GM12878 (cell line): Measurements from ENCODE around the gene F7. TPM values are rescaled to one million over a fixed set of nuclear protein-coding genes. Genes with fewer than 3 reads are reported as not detected.

Experiments
- ATAC-seq: fragments of 200-7000 bp; cut with Tn5 transposase; 3 replicates; pipeline ENCODE4 v1.9.1; 2020; ENCODE audit warnings: mild to moderate bottlenecking, moderate library complexity
- BruUV-seq: library from RNA; stranded (reverse); fragments of 400-500 nt; replicated peaks from 2 replicates; lab custom pipeline; 2021; lab: Mats Ljungman, UMichigan
- CTCF ChIA-PET: fragments of 300-600 bp; sonication (Branson Sonifier 250); formaldehyde crosslinking; extraction: SDS; loops from one replicate; lab custom pipeline; 2021; ENCODE audit warnings: inconsistent platforms; lab: Yijun Ruan, JAX
- POLR2A ChIA-PET: fragments of 350-600 bp; formaldehyde crosslinking; extraction: SDS; loops from one replicate; lab custom pipeline; 2021; ENCODE audit warnings: inconsistent platforms; lab: Charles Lee
- RAD21 ChIA-PET: fragments of 300-600 bp; sonication (Branson Sonifier 250); formaldehyde crosslinking; loops from one replicate; lab custom pipeline; 2023; ENCODE audit warnings: antibody characterized with exemption; ENCODE audit not compliant: unreplicated experiment; lab: Charles Lee
- SMC1A ChIA-PET: fragments of 300-600 bp; sonication (Branson Sonifier 250); formaldehyde crosslinking; loops from one replicate; lab custom pipeline; 2023; ENCODE audit not compliant: unreplicated experiment, uncharacterized antibody; lab: Charles Lee
- DNase-seq: peaks from one replicate; pipeline ENCODE4 v3.0.0-alpha.2; 2011; ENCODE audit warnings: low read depth, low spot score
- FAIRE-seq: peaks from 3 replicates; lab custom pipeline; 2011; peaks lifted over from hg19 to GRCh38; lab: Jason Lieb, UNC
- H2AFZ ChIP-seq: 2 replicates; pipeline ENCODE4 v1.6.0; 2011; ENCODE audit warnings: low read depth, low read length, control low read depth; ENCODE audit not compliant: control insufficient read depth
- H3K27ac ChIP-seq: 2 replicates; pipeline ENCODE4 v1.5.1; 2011; ENCODE audit warnings: control low read depth; ENCODE audit not compliant: control insufficient read depth, insufficient read depth
- H3K27me3 ChIP-seq, 2 experiments: replicated peaks in 1 of 2; 2 replicates each; pipeline versions ENCODE4 v1.6.0 to v1.6.1; 2011; ENCODE audit warnings: low read length in 1 of 2; ENCODE audit not compliant: control insufficient read depth in 2 of 2, insufficient read depth in 2 of 2
- H3K36me3 ChIP-seq, 2 experiments: 2 replicates each; pipeline ENCODE4 v1.5.1; 2011; ENCODE audit warnings: low read length in 1 of 2; ENCODE audit not compliant: control insufficient read depth in 2 of 2, insufficient read depth in 2 of 2
- H3K4me1 ChIP-seq: 2 replicates; pipeline ENCODE4 v1.6.1; 2011; ENCODE audit warnings: mild to moderate bottlenecking, low read length, moderate library complexity, mixed read lengths; ENCODE audit not compliant: control insufficient read depth, insufficient read depth
- H3K4me2 ChIP-seq: 2 replicates; pipeline ENCODE4 v1.6.0; 2011; ENCODE audit warnings: control low read depth; ENCODE audit not compliant: control insufficient read depth, insufficient read depth
- H3K4me3 ChIP-seq: fragments of 200-600 bp; sonication (generic); 2 replicates; pipeline ENCODE4 v1.5.1; 2016
- H3K79me2 ChIP-seq: 2 replicates; pipeline ENCODE4 v1.6.0; 2011; ENCODE audit warnings: low read length; ENCODE audit not compliant: control insufficient read depth, insufficient read depth
- H3K9ac ChIP-seq: 2 replicates; pipeline ENCODE4 v1.8.0; 2011; ENCODE audit warnings: low read length, control low read depth, mixed read lengths; ENCODE audit not compliant: control insufficient read depth, insufficient read depth
- H3K9me3 ChIP-seq: replicated peaks from 3 replicates; pipeline ENCODE4 v1.5.1; 2011; ENCODE audit warnings: mild to moderate bottlenecking, low read length; ENCODE audit not compliant: control insufficient read depth, insufficient read depth
- H4K20me1 ChIP-seq: 2 replicates; pipeline ENCODE4 v1.6.0; 2011; ENCODE audit not compliant: control insufficient read depth, insufficient read depth
- SREBF2 ChIP-seq: IDR thresholded peaks from 2 replicates; pipeline ENCODE4 v1.6.1; 2012; ENCODE audit warnings: mild to moderate bottlenecking, low read length
- ZBED1 ChIP-seq: IDR thresholded peaks from 2 replicates; pipeline ENCODE4 v1.6.1; 2016; ENCODE audit warnings: borderline replicate concordance
- ZBTB11 ChIP-seq: fragments of 450-650 bp; formaldehyde crosslinking; IDR thresholded peaks from 2 replicates; pipeline ENCODE4 v1.5.0; 2022; ENCODE audit warnings: mild to moderate bottlenecking, missing genetic modification characterization
- WGBS: methylation state at CpG from one replicate; pipeline ENCODE4 v1.1.6; 2016; ENCODE audit warnings: low lambda C conversion rate; ENCODE audit not compliant: insufficient replicate concordance, insufficient coverage; ENCODE audit errors: missing lambda C conversion rate; 5-methylcytosine and 5-hydroxymethylcytosine counted together
- in situ Hi-C: fragments of 300-500 bp; cut with MboI; formaldehyde crosslinking; loops from 9 replicates; pipeline ENCODE4 v1.14.3; 2018; ENCODE audit warnings: mixed read lengths
- intact Hi-C: fragments of 100-400 bp; cut with micrococcal nuclease; formaldehyde crosslinking; loops from one replicate; pipeline ENCODE4 v1.14.2; 2022; ENCODE audit not compliant: unreplicated experiment
- polyA plus RNA-seq, 11 experiments: library from polyadenylated mRNA; depleted of rRNA in 4 of 11; unstranded in 6 of 11; stranded (reverse) in 5 of 11; fragments of >200 nt; fragmentation: Nextera tagmentation in 4 of 11; fragmentation: Illumina TruSeq in 1 of 11; extraction: Ambion mirVana in 4 of 11; extraction: Trizol in 1 of 11; gene quantifications; 1 replicate in 1 of 11; 2 replicates in 10 of 11; pipeline versions ENCODE4 v1.2.1 to v1.2.3, GENCODE V29; 2011 to 2016; ENCODE audit warnings: inconsistent platforms in 2 of 11, missing spikeins in 2 of 11, low read depth in 1 of 11
- total RNA-seq, 4 experiments: library from RNA; depleted of rRNA in 3 of 4; stranded (reverse); fragments of >200 nt in 3 of 4; fragmentation: Illumina TruSeq in 1 of 4; extraction: Trizol in 1 of 4; gene quantifications; 2 replicates each; pipeline versions ENCODE4 v1.2.1 to v1.2.3, GENCODE V29; 2013 to 2021

Gene F7
- total and polyA plus RNA-seq, 10 of the 15 experiments (the other 5 are each of a cell fraction or from before 2014, with no cell fraction given), result not detected

- no TSS peak for BruUV-seq
- no peaks in the 10 kb centered on the region for H4K20me1 ChIP-seq
- FAIRE-seq (no peak), ATAC-seq (no peak), DNase-seq (no peak)
- TF ChIP-seq ZBED1 (no peak), ZBTB11 (CRISPR knock-in tag) (no peak), SREBF2 (no peak)
- H3K9me3 ChIP-seq, result no peaks in the 10 kb centered on the region
- H3K4me3 ChIP-seq, result no peak overlapping the region
- SMC1A ChIA-PET, result no interaction called here
- intact Hi-C loops, result no loop called here
- no peaks in the 10 kb centered on the region for H3K36me3 ChIP-seq
- H3K27ac ChIP-seq, result no peak overlapping the region
- H3K9ac ChIP-seq, result no peak overlapping the region
- WGBS, result 33% methylated on average over 25 of the region's 25 CpGs
- no peak overlapping the region for H2AFZ ChIP-seq
- no peaks in the 10 kb centered on the region for H3K4me1 ChIP-seq
- RAD21 ChIA-PET, result no interaction called here
- CTCF ChIA-PET, result no interaction called here
- H3K79me2 ChIP-seq, result no peaks in the 10 kb centered on the region
- in situ Hi-C loops, result no loop called here
- H3K4me2 ChIP-seq, result no peak overlapping the region
- H3K27me3 ChIP-seq, result no peaks in the 10 kb centered on the region
- POLR2A ChIA-PET, result no interaction called here
These were observed 10.2 kb upstream of the F7 start for GRCh38 chr13:113095146-113096051.
